Kidney (tissue), 14 donors: ENCODE data around the gene NUFIP1. TPM values are rescaled to one million over a fixed set of nuclear protein-coding genes. Genes with fewer than 3 reads are reported as not detected.
A peak's percentile ranks its signal among the peaks of the same experiment; 100 is the strongest.

Experiments used
- DNase-seq, 5 donors: peaks; one replicate each; pipeline ENCODE4 v3.0.0-alpha.2; 2013 to 2020
- FAIRE-seq: peaks from 2 replicates; lab custom pipeline; 2012; peaks lifted over from hg19 to GRCh38; lab: Jason Lieb, UNC
- H3K27ac ChIP-seq, 2 donors: one replicate each; pipeline ENCODE4 v1.7.0; 2013; ENCODE audit warnings: low read depth in 2 of 2, low read length in 2 of 2, inconsistent platforms in 1 of 2
- H3K27me3 ChIP-seq: one replicate; pipeline ENCODE4 v1.7.1; 2013; ENCODE audit warnings: low read length, inconsistent platforms; ENCODE audit not compliant: control insufficient read depth, insufficient read depth
- H3K36me3 ChIP-seq, 3 donors: one replicate each; pipeline versions ENCODE4 v1.7.0 to v1.7.1; 2013; ENCODE audit warnings: low read length in 3 of 3, control low read depth in 1 of 3, inconsistent platforms in 1 of 3; ENCODE audit not compliant: insufficient read depth in 3 of 3, control insufficient read depth in 2 of 3
- H3K4me1 ChIP-seq, 3 donors: one replicate each; pipeline versions ENCODE4 v1.7.0 to v1.7.1; 2013; ENCODE audit warnings: low read length in 3 of 3, inconsistent platforms in 1 of 3, low read depth in 1 of 3; ENCODE audit not compliant: control insufficient read depth in 2 of 3, insufficient read depth in 2 of 3
- H3K4me3 ChIP-seq, 3 donors: one replicate each; pipeline versions ENCODE4 v1.7.0 to v1.8.1; 2013; ENCODE audit warnings: low read length in 3 of 3, control low read depth in 1 of 3, inconsistent platforms in 1 of 3
- H3K9ac ChIP-seq, 3 donors: one replicate each; pipeline versions ENCODE4 v1.7.0 to v1.7.1; 2013; ENCODE audit warnings: low read length in 3 of 3, control low read depth in 1 of 3, inconsistent platforms in 1 of 3
- H3K9me3 ChIP-seq, 3 donors: one replicate each; pipeline versions ENCODE4 v1.7.0 to v1.7.1; 2013; ENCODE audit warnings: low read length in 3 of 3, control low read depth in 1 of 3, inconsistent platforms in 1 of 3; ENCODE audit not compliant: control insufficient read depth in 2 of 3, insufficient read depth in 1 of 3
- intact Hi-C: fragments of 100-400 bp; cut with DNase I; formaldehyde crosslinking; loops from one replicate; pipeline ENCODE4 v1.11.1; 2022
- polyA plus RNA-seq: library from polyadenylated mRNA; stranded (reverse); fragments of 350-450 nt; fragmentation: Illumina TruSeq; extraction: RNeasy Lipid Tissue Mini Kit (QIAGEN cat#74804); gene quantifications from one replicate; pipeline ENCODE4 v1.2.3, GENCODE V29; 2014; ENCODE audit warnings: low read depth, low replicate concordance; ENCODE audit not compliant: insufficient read depth
- total RNA-seq: library from RNA; stranded (reverse); fragmentation: NEBNext Ultra II Directional; extraction: Animal tissue kit (Norgen Biotek cat#: 25700); gene quantifications from one replicate; pipeline ENCODE4 v1.2.1, GENCODE V29; 2021
- TF ChIP-seq, protein P1 (sequence below): IDR thresholded peaks from 3 replicates; pipeline ENCODE4 v1.5.1; 2012; ENCODE audit warnings: mild to moderate bottlenecking, moderate library complexity, borderline replicate concordance; ENCODE audit not compliant: insufficient read depth; ENCODE audit errors: extremely low read depth
- donor health status: control.
- donor health status: control.
- donor health status: control.
- donor health status: control.
- donor health status: control.
- donor health status: DM: yes; HTN: yes; CAD: no.
- donor health status: Normal renal cell carcinoma (clear cell type).

NUFIP1 gene
- total and polyA plus RNA-seq, 2 donors from 2014 or later: 3.4 to 5.5 TPM

DNA sequence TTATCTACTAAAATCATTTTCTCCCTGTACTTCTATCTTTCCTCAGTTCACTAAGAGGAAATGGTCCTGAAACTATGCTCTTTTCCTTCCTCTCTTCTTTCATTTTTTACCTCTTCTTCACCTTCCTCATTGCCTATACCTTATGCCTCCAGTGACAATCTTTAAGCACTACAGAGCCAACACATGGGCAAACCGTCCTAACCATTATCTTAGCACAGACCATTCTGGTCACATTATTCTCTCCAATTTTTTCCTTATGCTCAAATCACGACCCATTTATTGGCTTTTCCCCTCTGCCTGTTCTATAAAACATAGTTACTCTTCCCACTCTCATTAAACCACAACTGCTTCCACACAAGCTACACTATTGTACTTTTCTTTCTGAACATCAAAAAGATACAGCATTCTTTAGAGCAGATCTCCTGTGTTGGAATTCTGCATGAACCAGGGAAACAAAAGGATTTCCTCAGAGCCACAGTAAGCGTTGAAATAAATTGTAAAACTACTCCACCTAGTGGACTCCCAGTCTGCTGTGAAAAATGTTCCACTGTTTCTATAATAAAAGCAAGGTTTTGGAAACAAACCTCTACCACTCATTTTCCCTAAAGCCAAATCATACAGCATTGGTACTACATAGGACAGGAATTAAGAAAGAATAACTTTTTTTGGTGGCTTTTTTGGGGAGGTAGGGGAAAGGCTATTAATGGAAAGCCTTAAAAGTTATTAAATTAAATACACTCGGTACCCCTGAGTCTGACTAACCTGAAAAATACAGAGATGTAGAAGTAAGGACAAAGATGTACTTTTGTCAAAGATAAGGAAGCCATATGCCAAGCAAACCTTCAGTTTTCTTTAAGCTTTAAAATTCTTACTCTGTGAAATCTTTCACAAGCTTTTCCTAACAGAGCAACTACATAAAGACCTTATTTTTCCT is 19.5 kb downstream of the NUFIP1 start:
- Histone ChIP-seq H3K4me3 (no peak overlapping the region), H3K9ac (no peak overlapping the region), H3K27ac (peak overlapping the region in 1 of 2 donors; percentile 52), H3K27me3 (no peaks in the 10 kb centered on the region), H3K9me3 (no peaks in the 10 kb centered on the region), H3K4me1 (peaks cover 2 to 8% (median 3%) of the 10 kb centered on the region in 3 donors), H3K36me3 (no peaks in the 10 kb centered on the region)
- FAIRE-seq (peak; percentile 90), DNase-seq (peak in 2 of 5 donors; percentile 84 to 87)
- TF ChIP-seq, protein P1, sequence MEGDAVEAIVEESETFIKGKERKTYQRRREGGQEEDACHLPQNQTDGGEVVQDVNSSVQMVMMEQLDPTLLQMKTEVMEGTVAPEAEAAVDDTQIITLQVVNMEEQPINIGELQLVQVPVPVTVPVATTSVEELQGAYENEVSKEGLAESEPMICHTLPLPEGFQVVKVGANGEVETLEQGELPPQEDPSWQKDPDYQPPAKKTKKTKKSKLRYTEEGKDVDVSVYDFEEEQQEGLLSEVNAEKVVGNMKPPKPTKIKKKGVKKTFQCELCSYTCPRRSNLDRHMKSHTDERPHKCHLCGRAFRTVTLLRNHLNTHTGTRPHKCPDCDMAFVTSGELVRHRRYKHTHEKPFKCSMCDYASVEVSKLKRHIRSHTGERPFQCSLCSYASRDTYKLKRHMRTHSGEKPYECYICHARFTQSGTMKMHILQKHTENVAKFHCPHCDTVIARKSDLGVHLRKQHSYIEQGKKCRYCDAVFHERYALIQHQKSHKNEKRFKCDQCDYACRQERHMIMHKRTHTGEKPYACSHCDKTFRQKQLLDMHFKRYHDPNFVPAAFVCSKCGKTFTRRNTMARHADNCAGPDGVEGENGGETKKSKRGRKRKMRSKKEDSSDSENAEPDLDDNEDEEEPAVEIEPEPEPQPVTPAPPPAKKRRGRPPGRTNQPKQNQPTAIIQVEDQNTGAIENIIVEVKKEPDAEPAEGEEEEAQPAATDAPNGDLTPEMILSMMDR: peak; percentile 87
- intact Hi-C loops: loop anchor here (10.0 kb wide), 1 partner anchor 475 kb away; no protein-coding TSS in a partner anchor

DNA sequence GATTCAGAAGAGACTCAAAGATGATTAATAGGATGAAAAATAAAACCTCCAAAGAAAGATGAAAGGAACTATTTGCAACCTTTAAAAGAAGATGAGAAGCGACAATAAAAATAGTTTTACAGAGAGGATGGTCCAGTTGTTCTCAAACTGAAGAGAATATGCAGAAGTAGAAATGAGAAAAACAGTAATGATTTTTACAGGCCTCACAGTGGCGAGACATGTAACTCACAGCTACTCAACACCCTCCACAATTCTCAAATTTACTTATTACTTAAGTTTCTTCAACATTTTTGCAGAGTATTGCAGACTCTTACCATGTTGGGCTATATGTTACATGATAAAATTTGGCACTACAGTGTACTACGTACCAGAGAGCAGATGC is 20.8 kb downstream of the NUFIP1 start:
- no peak overlapping the region for H3K27ac ChIP-seq
- intact Hi-C loops: no loop called here
- FAIRE-seq (peak; percentile 15), DNase-seq (no peak)
- H3K27me3 ChIP-seq: no peaks in the 10 kb centered on the region
- H3K9ac ChIP-seq: peak overlapping the region in 1 of 3 donors; percentile 19
- H3K4me1 ChIP-seq: peaks cover 2 to 8% (median 3%) of the 10 kb centered on the region in 3 donors
- TF ChIP-seq, protein P1: no peak
- H3K9me3 ChIP-seq: no peaks in the 10 kb centered on the region
- peaks cover 3 to 6% (median 6%) of the 10 kb centered on the region in 3 donors for H3K36me3 ChIP-seq
- no peak overlapping the region for H3K4me3 ChIP-seq

DNA sequence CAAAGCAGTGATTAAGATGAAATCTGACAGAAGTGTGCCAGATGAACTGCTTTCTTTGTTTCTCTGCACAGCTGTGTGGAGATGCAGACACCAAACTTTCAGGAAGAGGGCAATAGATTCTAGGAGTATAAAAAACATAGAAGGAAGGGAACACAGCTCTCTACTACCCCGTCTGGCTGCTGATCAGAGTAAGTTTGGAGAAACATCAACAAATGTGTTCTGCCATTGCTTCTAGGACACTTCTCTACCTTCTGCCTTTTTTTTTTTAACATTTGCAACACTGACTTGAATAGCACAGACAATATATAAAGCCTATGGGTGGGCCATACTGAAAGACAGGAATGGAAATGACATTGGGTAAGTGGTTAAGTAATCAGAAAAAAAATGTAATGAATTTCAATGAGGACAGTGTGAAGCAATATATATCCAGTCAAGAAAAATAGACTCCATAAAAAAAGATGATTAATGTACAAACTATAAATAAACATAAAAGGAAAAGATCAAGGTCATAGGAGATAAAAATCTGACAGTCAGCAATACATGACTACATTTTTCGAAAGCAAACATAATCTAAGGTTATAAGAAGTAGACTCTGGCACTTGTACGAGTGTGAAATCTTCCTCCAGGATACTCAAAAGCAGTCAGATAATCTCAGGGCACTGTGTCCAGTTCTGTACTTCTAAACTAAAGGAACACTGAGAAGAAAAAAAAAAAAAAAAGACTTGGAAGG is 21.4 kb downstream of the NUFIP1 start:
- Histone ChIP-seq H3K27ac (no peak overlapping the region), H3K4me1 (peaks cover 2 to 8% (median 3%) of the 10 kb centered on the region in 3 donors), H3K9me3 (no peaks in the 10 kb centered on the region), H3K36me3 (peaks cover 3 to 6% (median 6%) of the 10 kb centered on the region in 3 donors), H3K9ac (peak overlapping the region in 1 of 3 donors; percentile 19), H3K27me3 (no peaks in the 10 kb centered on the region), H3K4me3 (no peak overlapping the region)
- DNase-seq (peak in 3 of 5 donors; percentile 19 to 43 (median 39)), FAIRE-seq (no peak)
- TF ChIP-seq, protein P1: no peak
- intact Hi-C loops: no loop called here
